ENCODE measurements around the gene SMAD2.

Gene SMAD2

GRCh38 chr18:47893939-47894699 lies 36.3 kb downstream of the SMAD2 start:
- no peak for DNase-seq

GRCh38 chr18:47893047-47893446 lies 37.4 kb downstream of the SMAD2 start:
- DNase-seq, result no peak

GRCh38 chr18:47888156-47888555 lies 42.3 kb downstream of the SMAD2 start:
- no peak for DNase-seq

- DNase-seq, result no peak
Observed at GRCh38 chr18:47887227-47887626, 43.2 kb downstream of the SMAD2 start.

- no peak for DNase-seq
Observed at GRCh38 chr18:47883771-47884413, 46.6 kb downstream of the SMAD2 start.

GRCh38 chr18:47882641-47883040 lies 47.8 kb downstream of the SMAD2 start:
- DNase-seq, result no peak

GRCh38 chr18:47881752-47882455 lies 48.6 kb downstream of the SMAD2 start:
- DNase-seq, result no peak

- no peak for DNase-seq
Observed at GRCh38 chr18:47881042-47881441, 49.4 kb downstream of the SMAD2 start.

GRCh38 chr18:47877892-47878291 lies 52.6 kb downstream of the SMAD2 start:
- no peak for DNase-seq

GRCh38 chr18:47876813-47877212 lies 53.6 kb downstream of the SMAD2 start:
- no peak for DNase-seq

- no peak for DNase-seq
Observed at GRCh38 chr18:47873625-47874024, 56.8 kb downstream of the SMAD2 start.

GRCh38 chr18:47872426-47872825 lies 58.0 kb downstream of the SMAD2 start:
- no peak for DNase-seq

GRCh38 chr18:47871288-47871687 lies 59.2 kb downstream of the SMAD2 start:
- no peak for DNase-seq

- DNase-seq, result no peak
Observed at GRCh38 chr18:47870605-47871004, 59.9 kb downstream of the SMAD2 start.

GRCh38 chr18:47868744-47869143 lies 61.7 kb downstream of the SMAD2 start:
- DNase-seq, result no peak

- DNase-seq, result no peak
Observed at GRCh38 chr18:47865183-47865582, 65.3 kb downstream of the SMAD2 start.

- no peak for DNase-seq
Observed at GRCh38 chr18:47863041-47863440, 67.4 kb downstream of the SMAD2 start.

- DNase-seq, result no peak
Observed at GRCh38 chr18:47858607-47859006, 71.9 kb downstream of the SMAD2 start.

GRCh38 chr18:47847635-47848034 lies 82.8 kb downstream of the SMAD2 start:
- DNase-seq, result no peak

GRCh38 chr18:47846431-47846830 lies 84.0 kb downstream of the SMAD2 start:
- DNase-seq, result no peak

GRCh38 chr18:47844828-47845498 lies 85.5 kb downstream of the SMAD2 start:
- DNase-seq, result no peak

- no peak for DNase-seq
Observed at GRCh38 chr18:47842836-47843235, 87.6 kb downstream of the SMAD2 start.

GRCh38 chr18:47838396-47838795 lies 92.1 kb downstream of the SMAD2 start:
- DNase-seq, result no peak

Measured in activated CD8-positive, alpha-beta memory T cell treated with anti-CD3 and anti-CD28 coated beads, Interleukin-2, amount 50 U/mL, for 48 hours (primary cell).